H1 (cell line): ENCODE results near the gene ACP4. TPM values are rescaled to one million over a fixed set of nuclear protein-coding genes. Genes with fewer than 3 reads are reported as not detected.
A peak's percentile ranks its signal among the peaks of the same experiment; 100 is the strongest.

Experiments
- CTCF ChIA-PET: fragments of 300-600 bp; sonication (Branson Sonifier 250); formaldehyde crosslinking; loops from one replicate; lab custom pipeline; 2021; ENCODE audit not compliant: partially characterized antibody; lab: Charles Lee
- POLR2A ChIA-PET: fragments of 300-600 bp; sonication (Branson Sonifier 250); formaldehyde crosslinking; loops from one replicate; lab custom pipeline; 2021; ENCODE audit warnings: inconsistent platforms; ENCODE audit not compliant: partially characterized antibody; lab: Charles Lee
- DNase-seq, 2 experiments: peaks; one replicate each; pipeline versions ENCODE4 v3.0.0 to v3.0.0-alpha.2; 2010 to 2022; ENCODE audit warnings: low spot score in 2 of 2, low read depth in 1 of 2, mixed read lengths in 1 of 2
- FAIRE-seq: peaks from 2 replicates; lab custom pipeline; 2011; peaks lifted over from hg19 to GRCh38; lab: Jason Lieb, UNC
- H2AFZ ChIP-seq: 2 replicates; pipeline ENCODE4 v1.8.1; 2012; ENCODE audit warnings: low read length, inconsistent platforms
- H2AK5ac ChIP-seq: 2 replicates; pipeline ENCODE4 v1.6.1; 2013; ENCODE audit warnings: low read depth, low read length
- H2BK120ac ChIP-seq: replicated peaks from 2 replicates; pipeline ENCODE3; 2013; ENCODE audit warnings: low read depth, low read length, inconsistent platforms
- H2BK12ac ChIP-seq: 2 replicates; pipeline ENCODE4 v1.6.1; 2013; ENCODE audit warnings: low read depth, low read length
- H2BK15ac ChIP-seq: 2 replicates; pipeline ENCODE4 v1.6.1; 2013; ENCODE audit warnings: low read length
- H2BK20ac ChIP-seq: 2 replicates; pipeline ENCODE4 v1.6.1; 2013; ENCODE audit warnings: low read length
- H2BK5ac ChIP-seq: 2 replicates; pipeline ENCODE4 v1.6.1; 2013; ENCODE audit warnings: low read depth, low read length
- H3K14ac ChIP-seq: 2 replicates; pipeline ENCODE4 v1.6.1; 2013; ENCODE audit warnings: inconsistent platforms; ENCODE audit not compliant: insufficient read length
- H3K18ac ChIP-seq: 2 replicates; pipeline ENCODE4 v1.6.1; 2013; ENCODE audit warnings: low read length; ENCODE audit errors: extremely low read depth
- H3K23ac ChIP-seq: 2 replicates; pipeline ENCODE4 v1.6.1; 2013; ENCODE audit warnings: inconsistent platforms; ENCODE audit not compliant: insufficient read length
- H3K23me2 ChIP-seq: 2 replicates; pipeline ENCODE4 v1.6.1; 2013; ENCODE audit warnings: low read depth, low read length
- H3K27ac ChIP-seq: 2 replicates; pipeline ENCODE4 v1.6.1; 2011; ENCODE audit warnings: low read depth, low read length, inconsistent platforms
- H3K27me3 ChIP-seq, 4 experiments: replicated peaks in 1 of 4; 1 replicate in 1 of 4; 2 replicates in 3 of 4; pipeline versions ENCODE4 v1.6.1 to v1.8.1; 2011 to 2013; ENCODE audit warnings: low read length in 3 of 4, mild to moderate bottlenecking in 3 of 4, inconsistent platforms in 2 of 4, mixed read lengths in 2 of 4, moderate library complexity in 1 of 4; ENCODE audit not compliant: control insufficient read depth in 3 of 4, insufficient read depth in 3 of 4; ENCODE audit errors: extremely low read depth in 1 of 4
- H3K36me3 ChIP-seq, 4 experiments: 2 replicates each; pipeline versions ENCODE4 v1.6.1 to v1.8.1; 2011 to 2013; ENCODE audit warnings: mild to moderate bottlenecking in 4 of 4, low read length in 3 of 4, moderate library complexity in 2 of 4, control low read depth in 1 of 4, inconsistent platforms in 1 of 4; ENCODE audit not compliant: insufficient read depth in 4 of 4, control insufficient read depth in 2 of 4
- H3K4ac ChIP-seq: replicated peaks from 2 replicates; pipeline ENCODE3; 2013; ENCODE audit warnings: low read length, low read depth, mixed read lengths, inconsistent platforms; ENCODE audit not compliant: insufficient read length
- H3K4me1 ChIP-seq, 4 experiments: replicated peaks in 1 of 4; 1 replicate in 1 of 4; 2 replicates in 3 of 4; pipeline versions ENCODE4 v1.6.1 to v1.8.1; 2011 to 2013; ENCODE audit warnings: low read length in 3 of 4, inconsistent platforms in 2 of 4, mixed read lengths in 1 of 4; ENCODE audit not compliant: insufficient read depth in 4 of 4, control insufficient read depth in 3 of 4
- H3K4me2 ChIP-seq, 2 experiments: 2 replicates each; pipeline versions ENCODE4 v1.6.1 to v1.8.1; 2011 to 2013; ENCODE audit warnings: low read depth in 2 of 2, low read length in 2 of 2, control low read depth in 1 of 2, inconsistent platforms in 1 of 2, mild to moderate bottlenecking in 1 of 2; ENCODE audit not compliant: insufficient read depth in 1 of 2
- H3K4me3 ChIP-seq, 4 experiments: fragments of 200-600, 300-600 bp in 1 of 4; sonication (generic), shearing (Covaris generic), sonication (Bioruptor Twin) in 1 of 4; 2 replicates each; pipeline versions ENCODE4 v1.5.1 to v1.8.1; 2011 to 2016; ENCODE audit warnings: low read length in 4 of 4, low read depth in 3 of 4, control low read depth in 2 of 4, inconsistent platforms in 2 of 4, mild to moderate bottlenecking in 2 of 4, mixed read lengths in 1 of 4, moderate library complexity in 1 of 4; ENCODE audit not compliant: insufficient read depth in 2 of 4; ENCODE audit errors: extremely low read depth in 1 of 4
- H3K56ac ChIP-seq: replicated peaks from 2 replicates; pipeline ENCODE3; 2013; ENCODE audit warnings: low read depth, mild to moderate bottlenecking, mixed read lengths, low read length, inconsistent platforms; ENCODE audit not compliant: insufficient read length
- H3K79me1 ChIP-seq: 2 replicates; pipeline ENCODE4 v1.6.1; 2013; ENCODE audit warnings: low read depth, low read length, control low read depth
- H3K79me2 ChIP-seq, 2 experiments: 2 replicates each; pipeline versions ENCODE4 v1.6.1 to v1.8.1; 2012 to 2013; ENCODE audit warnings: low read length in 2 of 2, mild to moderate bottlenecking in 2 of 2, inconsistent platforms in 1 of 2; ENCODE audit not compliant: insufficient read depth in 2 of 2, control insufficient read depth in 1 of 2
- H3K9ac ChIP-seq, 4 experiments: replicated peaks in 1 of 4; 1 replicate in 1 of 4; 2 replicates in 3 of 4; pipeline versions ENCODE4 v1.6.1 to v1.8.1; 2011 to 2013; ENCODE audit warnings: low read depth in 3 of 4, low read length in 3 of 4, control low read depth in 2 of 4, mild to moderate bottlenecking in 2 of 4, moderate library complexity in 2 of 4, inconsistent platforms in 1 of 4; ENCODE audit errors: extremely low read depth in 1 of 4
- H3K9me3 ChIP-seq, 2 experiments: 2 replicates each; pipeline versions ENCODE4 v1.6.1 to v1.8.1; 2012 to 2013; ENCODE audit warnings: mild to moderate bottlenecking in 2 of 2, moderate library complexity in 2 of 2, control low read depth in 1 of 2, inconsistent platforms in 1 of 2, low read depth in 1 of 2, low read length in 1 of 2, mixed read lengths in 1 of 2; ENCODE audit not compliant: insufficient read depth in 2 of 2
- H4K20me1 ChIP-seq, 2 experiments: replicated peaks in 1 of 2; 2 replicates each; pipeline versions ENCODE3 to v1.8.1; 2011 to 2013; ENCODE audit warnings: inconsistent platforms in 2 of 2, low read length in 2 of 2, mild to moderate bottlenecking in 1 of 2; ENCODE audit not compliant: insufficient read depth in 2 of 2, control insufficient read depth in 1 of 2
- H4K5ac ChIP-seq: 2 replicates; pipeline ENCODE4 v1.6.1; 2013; ENCODE audit warnings: low read length, low read depth, mixed read lengths, inconsistent platforms; ENCODE audit not compliant: insufficient read length
- H4K8ac ChIP-seq: 2 replicates; pipeline ENCODE4 v1.8.0; 2013; ENCODE audit warnings: mild to moderate bottlenecking, moderate library complexity, low read length, inconsistent platforms; ENCODE audit not compliant: insufficient read depth; ENCODE audit errors: extremely low read depth
- H4K91ac ChIP-seq: replicated peaks from 2 replicates; pipeline ENCODE3; 2013; ENCODE audit warnings: low read length, mixed read lengths, inconsistent platforms; ENCODE audit not compliant: insufficient read length
- BRCA1 ChIP-seq: IDR thresholded peaks from 2 replicates; pipeline ENCODE4 v1.6.1; 2012; ENCODE audit warnings: low read depth, low read length, improper control_type of control experiment
- CHD2 ChIP-seq: IDR thresholded peaks from 2 replicates; pipeline ENCODE4 v1.6.1; 2012; ENCODE audit warnings: low read length, improper control_type of control experiment
- CTCF ChIP-seq, 3 experiments: IDR thresholded peaks; 1 replicate in 2 of 3; 2 replicates in 1 of 3; pipeline versions ENCODE4 v1.5.1 to v1.6.1; 2011; ENCODE audit warnings: low read length in 3 of 3, mild to moderate bottlenecking in 3 of 3, inconsistent platforms in 2 of 3, low read depth in 1 of 3, moderate library complexity in 1 of 3; ENCODE audit not compliant: insufficient read depth in 1 of 3; ENCODE audit errors: control extremely low read depth in 1 of 3
- HDAC2 ChIP-seq, 2 experiments: fragments of 300-600 bp in 1 of 2; sonication (generic) in 1 of 2; IDR thresholded peaks; 2 replicates each; pipeline ENCODE4 v1.6.1; 2011 to 2012; ENCODE audit warnings: low read depth in 2 of 2, low read length in 2 of 2, mild to moderate bottlenecking in 2 of 2, moderate library complexity in 2 of 2, borderline replicate concordance in 1 of 2, inconsistent platforms in 1 of 2
- MAFK ChIP-seq: IDR thresholded peaks from 2 replicates; pipeline ENCODE4 v1.6.1; 2012; ENCODE audit warnings: low read depth, mild to moderate bottlenecking, improper control_type of control experiment, low read length
- POU5F1 ChIP-seq: IDR thresholded peaks from 2 replicates; pipeline ENCODE4 v1.6.1; 2011; ENCODE audit warnings: low read depth, mild to moderate bottlenecking, low read length, moderate library complexity
- RAD21 ChIP-seq, 2 experiments: IDR thresholded peaks in 1 of 2; conservative IDR thresholded peaks in 1 of 2; 2 replicates each; pipeline ENCODE4 v1.6.1; 2011; ENCODE audit warnings: low read depth in 2 of 2, low read length in 2 of 2, improper control_type of control experiment in 1 of 2, inconsistent platforms in 1 of 2, mild to moderate bottlenecking in 1 of 2, moderate library complexity in 1 of 2
- RFX5 ChIP-seq: IDR thresholded peaks from 2 replicates; pipeline ENCODE4 v1.6.1; 2011; ENCODE audit warnings: low read depth, low read length, improper control_type of control experiment, borderline replicate concordance
- TAF1 ChIP-seq: IDR thresholded peaks from 2 replicates; pipeline ENCODE4 v1.6.1; 2011; ENCODE audit warnings: mild to moderate bottlenecking, low read depth, low read length
- WGBS, 2 experiments: shearing (Covaris generic) in 1 of 2; methylation state at CpG; one replicate each; pipeline versions ENCODE4 v1.1.6 to v1.1.7; 2013 to 2015; ENCODE audit warnings: low lambda C conversion rate in 2 of 2, mixed read lengths in 2 of 2, inconsistent platforms in 1 of 2, low coverage in 1 of 2, missing lambda C conversion rate in 1 of 2; ENCODE audit not compliant: insufficient replicate concordance in 2 of 2, insufficient coverage in 1 of 2, insufficient read length in 1 of 2; ENCODE audit errors: extremely low coverage in 1 of 2, missing lambda C conversion rate in 1 of 2; 5-methylcytosine and 5-hydroxymethylcytosine counted together
- polyA plus RNA-seq, 7 experiments: library from polyadenylated mRNA; depleted of rRNA in 3 of 7; stranded (reverse) in 5 of 7; unstranded in 2 of 7; fragments of >200 nt in 5 of 7; fragments of 200-250 nt in 2 of 7; gene quantifications; 1 replicate in 5 of 7; 2 replicates in 1 of 7; 4 replicates in 1 of 7; pipeline versions ENCODE4 v1.2.1 to v1.2.3, GENCODE V29; 2011 to 2013; ENCODE audit warnings: missing spikeins in 2 of 7, mixed read lengths in 2 of 7
- total RNA-seq: library from RNA; stranded (reverse); fragmentation: NEBNext Ultra II Directional; extraction: Animal tissue kit (Norgen Biotek cat#: 25700); gene quantifications from 2 replicates; pipeline ENCODE4 v1.2.1, GENCODE V29; 2021

ACP4 gene
- total and polyA plus RNA-seq, 2 of the 8 experiments (the other 6 are each of a cell fraction or from before 2014, with no cell fraction given), result not detected

- CTCF ChIA-PET, result interaction anchor here (1.0 to 1.7 kb wide), 3 partner anchors 17 to 71 kb away, joined by 3 to 4 read pairs (median 4); partner anchors contain the start of gene KLK3
Measured at GRCh38 chr19:50838239-50838638, 48.0 kb downstream of the ACP4 start.

More at GRCh38 chr19:50838239-50838638, 48.0 kb downstream of the ACP4 start:
- H3K9me3 ChIP-seq, result no peaks in the 10 kb centered on the region
- no peak for DNase-seq
- peak; percentile 13 for FAIRE-seq
- no peak overlapping the region for H3K27ac ChIP-seq
- H3K23me2 ChIP-seq, result peaks cover 8% of the 10 kb centered on the region; the same call in 1 of the 2 replicates
- no peak overlapping the region for H3K56ac ChIP-seq
- H3K18ac ChIP-seq, result no peak overlapping the region
- no peaks in the 10 kb centered on the region for H3K36me3 ChIP-seq
- H2BK12ac ChIP-seq, result no peak overlapping the region
- no peak overlapping the region for H3K14ac ChIP-seq
- H2BK120ac ChIP-seq, result no peak overlapping the region
- H2BK15ac ChIP-seq, result no peak overlapping the region
- H2AK5ac ChIP-seq, result no peak overlapping the region
- H3K4me1 ChIP-seq, result peaks cover 0 to 7% (median 2%) of the 10 kb centered on the region in 4 experiments; a peak in 3 of 7 replicates
- no peaks in the 10 kb centered on the region for H4K20me1 ChIP-seq
- peaks cover 0 to 22% (median 7%) of the 10 kb centered on the region in 4 experiments; a peak in 6 of 7 replicates for H3K27me3 ChIP-seq
- H2BK5ac ChIP-seq, result no peak overlapping the region
- H4K8ac ChIP-seq, result no peak overlapping the region
- H2AFZ ChIP-seq, result no peak overlapping the region
- WGBS, 2 experiments, result 34% methylated on average over 5 of the region's 6 CpGs; no CpG with 5 or more reads in 1 of the 2 experiments
- no peak overlapping the region for H3K4me3 ChIP-seq
- H3K4me2 ChIP-seq, result no peak overlapping the region
- TF ChIP-seq TAF1, result no peak
- peak in 1 of 2 experiments; percentile 39; a peak in 2 of 4 replicates for TF ChIP-seq RAD21 (IDR thresholded peaks at IDR 0.05 in 1 of 2, conservative IDR thresholded peaks at IDR 0.05 in 1 of 2; ENCODE audit: low read depth in 2 of 2, low read length in 2 of 2)
- no peak for TF ChIP-seq MAFK
- no peak for TF ChIP-seq HDAC2 (IDR thresholded peaks at IDR 0.05; ENCODE audit: borderline replicate concordance in 1 of 2, low read depth in 2 of 2, low read length in 2 of 2)
- no peak for TF ChIP-seq POU5F1
- TF ChIP-seq CHD2, result no peak
- no peak for TF ChIP-seq RFX5
- peak; percentile 7 to 50 (median 32) for TF ChIP-seq CTCF (IDR thresholded peaks at IDR 0.05; ENCODE audit: control extremely low read depth in 1 of 3, insufficient read depth in 1 of 3, low read depth in 1 of 3, low read length in 3 of 3)
- no peak for TF ChIP-seq BRCA1
- POLR2A ChIA-PET, result interaction anchor here (0.6 to 5.4 kb wide), 4 partner anchors 33 to 42 kb away, joined by 3 to 24 read pairs (median 14); no protein-coding TSS in a partner anchor
- H4K91ac ChIP-seq, result no peak overlapping the region
- no peaks in the 10 kb centered on the region for H3K79me1 ChIP-seq
- no peak overlapping the region for H3K4ac ChIP-seq
- H4K5ac ChIP-seq, result no peak overlapping the region
- H3K9ac ChIP-seq, result no peak overlapping the region
- H2BK20ac ChIP-seq, result no peak overlapping the region; the same call in 1 of the 2 replicates
- H3K79me2 ChIP-seq, result no peaks in the 10 kb centered on the region
- H3K23ac ChIP-seq, result no peak overlapping the region
